Prostate gland (tissue), 2 donors: ENCODE results near the gene ITGA7.

Experiments used
- POLR2A ChIP-seq: fragments of 450-650 bp; IDR thresholded peaks from one replicate; pipeline ENCODE4 v1.6.1; 2016; ENCODE audit warnings: antibody characterized with exemption, mild to moderate bottlenecking
- TF ChIP-seq, protein P1 (sequence below), 4 experiments: fragments of 200-600 bp in 2 of 4; fragments of 450-650 bp in 2 of 4; sonication (generic) in 2 of 4; IDR thresholded peaks; 1 replicate in 3 of 4; 2 replicates in 1 of 4; pipeline ENCODE4 v1.5.1; 2016 to 2019; ENCODE audit warnings: antibody characterized with exemption in 4 of 4, mild to moderate bottlenecking in 2 of 4, moderate library complexity in 2 of 4

GRCh38 chr12:55651299-55651683, 56.4 kb downstream of the ITGA7 start:
- TF ChIP-seq, protein P1, sequence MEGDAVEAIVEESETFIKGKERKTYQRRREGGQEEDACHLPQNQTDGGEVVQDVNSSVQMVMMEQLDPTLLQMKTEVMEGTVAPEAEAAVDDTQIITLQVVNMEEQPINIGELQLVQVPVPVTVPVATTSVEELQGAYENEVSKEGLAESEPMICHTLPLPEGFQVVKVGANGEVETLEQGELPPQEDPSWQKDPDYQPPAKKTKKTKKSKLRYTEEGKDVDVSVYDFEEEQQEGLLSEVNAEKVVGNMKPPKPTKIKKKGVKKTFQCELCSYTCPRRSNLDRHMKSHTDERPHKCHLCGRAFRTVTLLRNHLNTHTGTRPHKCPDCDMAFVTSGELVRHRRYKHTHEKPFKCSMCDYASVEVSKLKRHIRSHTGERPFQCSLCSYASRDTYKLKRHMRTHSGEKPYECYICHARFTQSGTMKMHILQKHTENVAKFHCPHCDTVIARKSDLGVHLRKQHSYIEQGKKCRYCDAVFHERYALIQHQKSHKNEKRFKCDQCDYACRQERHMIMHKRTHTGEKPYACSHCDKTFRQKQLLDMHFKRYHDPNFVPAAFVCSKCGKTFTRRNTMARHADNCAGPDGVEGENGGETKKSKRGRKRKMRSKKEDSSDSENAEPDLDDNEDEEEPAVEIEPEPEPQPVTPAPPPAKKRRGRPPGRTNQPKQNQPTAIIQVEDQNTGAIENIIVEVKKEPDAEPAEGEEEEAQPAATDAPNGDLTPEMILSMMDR (IDR thresholded peaks at IDR 0.05), result no peak
- no peak for TF ChIP-seq POLR2A
